CD4-positive, alpha-beta T cell treated with Interleukin-15 for 1 hour (primary cell): ENCODE results near the gene SALL1.

Experiments
- DNase-seq: peaks from one replicate; pipeline ENCODE4 v3.0.0-alpha.2; 2020

SALL1 gene

DNA sequence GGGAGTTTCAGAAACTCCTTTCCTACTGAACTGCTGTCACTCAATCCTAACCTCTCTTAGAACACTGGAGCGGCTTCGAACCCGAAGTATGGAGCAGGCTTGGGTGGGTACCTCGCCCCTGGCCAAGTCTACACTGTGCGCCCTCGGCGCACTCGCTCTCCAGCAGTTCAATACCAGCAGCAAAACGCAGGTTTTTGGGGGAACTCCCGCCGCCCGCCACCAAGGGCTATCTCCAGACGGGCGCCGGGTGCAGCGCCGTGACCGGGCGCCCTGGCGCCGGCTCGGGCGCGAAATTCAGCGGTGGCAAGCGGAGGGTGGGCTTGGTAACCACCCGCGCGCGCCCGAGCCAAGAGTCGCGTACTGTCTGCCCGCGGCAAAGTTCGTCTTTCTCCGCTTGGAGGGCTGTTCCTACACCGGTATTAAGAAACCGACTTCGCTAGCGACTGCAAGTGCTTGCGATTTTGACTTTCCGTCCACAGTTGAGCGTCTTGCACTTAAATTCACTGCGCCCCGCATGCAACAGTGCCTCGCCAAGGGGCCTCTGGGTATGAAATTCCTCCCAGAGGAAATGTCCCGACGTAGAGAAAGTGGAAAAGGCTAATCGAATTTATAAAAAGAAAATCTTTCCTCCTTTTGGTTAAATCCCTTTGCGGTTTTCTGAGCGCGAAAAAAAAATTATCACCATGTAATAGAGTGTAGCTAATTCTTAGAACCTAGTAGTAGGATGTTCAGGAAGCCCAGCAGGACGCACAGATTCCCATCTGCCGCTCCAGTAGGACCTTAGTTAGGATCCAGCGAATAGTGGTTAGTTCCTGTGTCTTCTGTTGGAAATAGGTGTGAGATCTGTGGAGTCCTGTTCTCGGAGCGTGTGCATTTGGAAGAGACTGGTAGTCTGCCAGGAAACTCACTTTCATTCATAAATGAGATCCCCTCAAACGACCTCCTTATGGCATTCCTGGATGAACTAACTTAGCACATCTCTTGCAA, 5.0 kb upstream of the SALL1 start:
- DNase-seq: no peak

DNA sequence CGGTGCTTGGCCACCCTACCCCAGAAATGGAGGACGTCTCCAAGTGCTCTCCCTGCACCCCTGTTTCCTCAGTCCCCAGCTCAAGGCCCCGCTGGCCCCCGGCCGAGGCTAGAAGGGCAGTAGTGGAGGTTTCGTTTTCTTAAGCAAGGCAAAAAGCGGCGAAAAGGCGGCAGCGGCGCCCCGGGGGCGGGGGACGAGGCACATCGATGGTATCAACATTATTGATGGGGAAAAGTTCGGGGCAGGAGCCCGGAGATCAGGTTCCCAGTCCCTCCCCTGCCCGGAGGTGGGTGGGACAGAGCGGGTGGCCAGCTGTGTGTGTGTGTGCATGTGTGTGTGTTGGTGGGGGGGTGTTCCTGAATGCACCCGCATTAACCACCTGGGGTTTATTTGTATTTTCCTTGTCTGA, 4.1 kb upstream of the SALL1 start:
- DNase-seq: no peak

DNA sequence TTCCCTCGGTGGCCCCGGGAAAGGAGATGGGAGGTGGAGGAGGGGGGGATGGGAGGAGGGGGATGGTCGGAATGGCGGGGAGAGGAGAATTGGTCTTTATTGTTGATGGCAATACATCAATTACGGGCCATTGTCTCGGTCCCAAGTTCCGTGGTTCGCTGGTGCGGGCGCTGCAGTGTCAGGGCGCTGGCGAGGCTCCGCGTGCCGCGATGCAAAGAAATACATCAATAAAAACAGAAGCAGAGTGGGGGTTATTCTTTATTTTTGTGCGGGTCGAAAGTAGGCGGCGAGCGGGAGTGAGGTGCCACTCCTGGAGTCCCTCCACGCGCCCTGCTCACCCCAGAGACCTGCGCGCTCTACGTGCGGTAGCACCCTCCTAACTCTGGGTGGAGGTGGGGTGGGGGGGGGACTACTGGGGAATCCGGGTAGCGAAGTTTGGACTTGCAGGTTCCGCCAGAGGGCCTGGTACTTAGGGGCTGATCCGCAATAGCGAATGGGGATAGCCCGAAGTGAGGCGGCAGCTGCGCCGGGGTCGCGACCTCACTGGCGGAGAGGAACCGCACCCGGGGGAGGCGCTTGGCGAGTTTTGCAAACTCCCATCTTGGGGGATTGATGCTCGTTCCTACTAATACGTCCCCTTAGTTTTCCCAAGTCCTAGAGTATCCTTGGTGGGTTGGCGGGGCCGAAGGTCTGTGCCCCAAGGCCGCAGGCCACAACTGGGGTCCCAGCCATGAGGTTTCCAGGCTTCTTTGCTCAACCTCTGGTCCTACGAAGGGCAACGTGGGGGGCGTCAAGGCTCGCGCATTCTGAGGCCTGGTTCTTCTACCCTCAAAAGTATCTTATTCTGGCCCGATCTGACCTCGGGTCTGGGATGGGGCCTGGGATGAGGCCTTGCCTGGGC, 3.5 kb upstream of the SALL1 start:
- DNase-seq: no peak

DNA sequence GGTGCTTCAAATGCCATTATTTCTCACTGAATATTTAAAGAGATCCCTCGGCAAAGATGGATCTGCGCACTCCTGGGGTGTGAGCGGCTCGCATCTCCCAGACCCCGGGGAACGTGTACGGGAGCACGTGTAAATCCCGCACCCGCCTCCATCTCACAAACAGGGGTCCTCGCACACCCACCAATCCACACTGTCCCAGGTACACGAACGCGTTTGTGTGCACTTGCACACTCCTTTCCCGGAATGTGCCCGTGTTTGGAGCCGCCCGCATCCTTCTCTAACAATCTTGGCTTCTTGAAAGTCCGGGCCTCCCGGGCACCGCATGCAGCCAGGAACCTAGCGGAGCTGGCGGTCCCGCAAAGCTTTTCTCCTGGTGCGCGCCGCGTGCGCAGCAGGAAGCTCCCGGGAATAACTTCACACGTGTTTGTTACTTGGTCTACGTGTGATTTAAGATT, 2.5 kb upstream of the SALL1 start:
- no peak for DNase-seq

DNA sequence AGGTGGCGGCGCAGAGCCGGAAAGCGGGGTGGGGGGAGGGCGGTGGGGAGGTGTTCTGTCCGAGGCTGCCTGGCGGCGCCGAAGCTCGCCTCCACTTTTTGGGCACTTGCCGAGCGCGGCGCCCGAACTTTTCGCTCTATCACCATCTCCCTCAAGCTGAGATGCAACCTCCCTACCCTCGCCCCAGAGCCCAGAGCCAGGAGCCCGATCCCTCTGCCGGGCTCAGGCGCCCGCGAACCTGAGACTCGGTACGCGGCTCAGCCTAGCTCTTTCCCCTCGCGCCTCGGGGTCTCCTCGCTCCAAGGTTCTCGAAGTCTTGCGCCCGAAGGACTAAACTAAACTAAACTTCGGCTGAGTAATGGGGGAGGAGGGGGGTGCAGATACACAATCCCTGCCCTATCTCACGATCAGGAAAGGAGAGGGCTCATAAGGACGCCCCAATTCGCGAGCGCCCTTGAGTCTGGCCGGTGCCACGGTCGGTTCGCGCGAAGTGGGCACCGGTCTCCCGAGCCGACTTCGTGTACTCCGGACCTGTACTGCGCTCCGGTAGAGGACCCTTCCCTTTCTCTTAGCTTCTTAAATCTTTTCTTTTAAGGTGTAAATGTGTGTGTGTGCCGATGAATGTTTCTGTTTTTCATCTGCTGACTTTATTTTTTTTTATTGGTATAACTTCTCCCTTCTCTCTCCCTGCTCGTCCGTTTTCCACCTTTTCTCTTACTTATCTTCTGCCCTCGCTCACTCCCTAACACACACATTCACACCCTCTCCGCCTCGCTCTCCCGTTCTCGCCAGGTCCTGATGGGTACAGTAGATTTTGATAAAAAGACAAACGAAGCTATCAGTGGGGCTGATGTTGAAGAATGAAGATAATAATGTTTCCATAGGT, 1.9 kb upstream of the SALL1 start:
- no peak for DNase-seq

DNA sequence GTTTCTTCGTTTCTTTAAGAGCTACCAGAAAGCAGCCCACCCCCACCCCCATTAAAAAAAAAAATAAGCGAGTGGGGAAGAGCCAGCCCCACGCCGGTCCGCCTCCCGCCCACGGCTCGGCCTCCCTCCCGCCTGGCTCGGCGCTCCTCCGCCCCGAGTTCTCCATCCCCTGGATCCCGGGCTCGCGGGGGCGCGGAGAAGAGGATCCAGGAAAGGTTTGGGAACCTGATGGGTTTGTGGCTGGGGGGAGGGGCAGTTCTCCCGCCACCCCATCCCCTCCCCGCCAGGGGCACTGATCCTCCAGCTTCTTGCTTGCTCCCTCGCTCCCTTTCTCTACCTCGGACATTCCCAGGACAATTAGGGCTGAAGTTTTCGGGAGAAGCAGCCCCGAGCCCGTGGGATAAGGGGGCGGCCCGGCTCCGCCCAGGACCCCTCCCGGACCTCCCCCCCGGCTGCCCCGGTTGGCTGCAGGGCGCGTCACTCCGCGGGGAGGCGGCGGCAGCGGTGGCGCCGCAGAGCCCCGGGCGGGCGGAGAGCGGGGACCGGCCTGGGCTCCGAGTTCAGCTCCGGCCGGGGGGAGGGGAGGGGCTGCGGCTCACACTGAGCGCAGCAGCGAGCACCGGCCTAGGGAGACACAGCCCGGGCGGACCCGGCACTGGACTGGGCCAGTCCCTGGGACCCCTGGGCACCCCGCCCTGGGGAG, 1.0 kb upstream of the SALL1 start:
- no peak for DNase-seq

DNA sequence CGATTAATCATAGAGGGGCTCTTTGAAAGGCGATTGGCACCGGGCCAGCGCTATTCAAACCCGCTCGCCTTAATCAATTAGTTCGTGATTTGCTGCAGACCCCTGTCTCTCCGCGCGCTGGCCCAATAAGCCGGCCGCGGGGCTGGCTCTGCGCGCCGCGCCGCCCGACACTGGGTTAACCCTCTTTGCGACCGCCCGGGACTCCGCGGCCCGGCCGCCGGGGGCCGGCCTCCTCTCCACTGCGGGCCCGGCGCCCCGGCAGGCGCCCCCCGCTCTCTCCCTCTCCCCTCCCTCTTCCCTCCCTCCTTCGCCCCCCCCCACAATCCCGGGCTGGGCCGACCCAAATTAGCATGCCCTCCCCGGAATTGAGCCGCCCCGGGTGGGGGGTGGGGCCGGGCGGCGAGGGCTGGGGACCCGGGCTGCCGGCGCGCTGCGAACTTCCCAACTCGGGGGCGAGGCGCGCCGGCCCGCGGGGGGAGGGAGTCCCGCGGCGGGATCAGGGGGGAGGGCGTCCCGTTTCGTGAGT, 428 bp upstream of the SALL1 start:
- no peak for DNase-seq

DNA sequence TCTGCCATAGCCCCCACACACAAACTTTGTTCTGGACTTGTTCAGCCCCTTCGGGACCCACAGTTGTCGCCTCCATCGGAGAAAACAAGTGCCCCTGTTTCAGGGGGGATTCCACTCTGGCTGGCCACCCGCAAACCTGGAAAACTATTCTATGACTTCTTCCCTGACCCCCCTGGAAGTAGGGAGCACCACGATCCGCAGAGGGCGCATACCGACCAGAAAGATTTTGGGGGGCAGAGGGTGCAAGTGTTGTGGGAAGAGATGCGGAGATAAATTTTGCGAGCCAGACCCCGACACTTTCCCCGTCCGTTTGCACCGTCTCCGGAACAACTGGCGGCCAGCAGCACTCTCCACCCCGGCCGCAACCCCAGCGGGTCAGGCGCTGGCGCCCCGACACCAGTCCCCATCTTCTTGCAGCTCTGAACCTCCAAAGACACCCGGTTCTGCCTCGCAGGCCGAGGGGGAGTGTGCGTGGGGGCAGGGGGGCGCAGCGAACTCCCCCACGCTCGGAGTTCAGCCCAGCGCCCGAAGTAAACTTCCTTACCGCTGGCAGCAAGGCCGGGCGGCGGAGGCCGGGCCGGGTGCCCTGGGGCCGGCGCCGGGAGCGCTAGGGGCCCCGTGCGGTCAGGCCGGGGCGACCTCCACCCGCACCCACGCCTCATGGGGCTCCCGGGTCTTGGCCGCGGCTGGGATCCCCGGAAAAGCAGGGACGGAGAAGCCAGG, 744 bp downstream of the SALL1 start:
- DNase-seq: no peak

DNA sequence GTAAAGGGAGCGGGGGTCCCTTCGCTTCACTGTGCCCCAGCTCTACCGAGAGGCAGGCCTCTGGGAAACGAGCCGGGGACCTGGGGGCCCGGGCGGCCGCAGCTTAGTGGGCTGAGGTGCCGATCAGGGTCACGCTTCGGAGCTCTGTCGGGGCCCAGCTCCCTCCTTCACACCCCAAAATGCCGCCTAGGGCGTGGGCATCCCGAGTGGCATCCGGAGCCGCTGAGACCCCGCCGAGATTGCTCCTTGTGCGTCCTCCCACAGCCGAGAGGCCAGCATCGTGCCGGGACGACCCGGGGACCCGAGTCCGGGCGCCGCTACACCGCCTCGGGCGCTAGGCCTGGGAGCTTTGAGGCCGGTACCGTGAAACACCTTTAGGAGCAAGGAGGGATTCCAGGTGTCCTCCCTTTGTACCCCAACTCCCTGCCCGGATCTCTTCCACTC, 1.3 kb downstream of the SALL1 start:
- DNase-seq: no peak

DNA sequence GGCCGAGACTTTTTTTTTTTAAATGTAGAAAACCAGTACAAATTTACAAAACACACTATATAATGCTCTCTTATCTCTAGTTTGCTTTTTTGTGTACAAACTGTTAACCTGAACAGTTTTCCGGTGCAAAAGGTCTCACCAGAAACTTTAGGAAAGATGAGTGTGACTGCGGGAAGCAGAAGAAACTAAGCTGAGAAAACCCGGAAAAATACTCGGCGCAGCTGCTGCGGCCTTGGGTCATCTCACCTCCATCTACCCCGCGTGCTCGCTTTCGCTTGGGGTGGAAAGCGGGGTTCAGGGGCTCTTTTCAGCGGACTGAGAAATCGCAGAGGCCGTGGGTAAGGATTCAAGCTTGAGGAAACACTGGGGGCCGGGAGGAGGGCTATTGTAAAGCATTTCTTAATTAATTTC, 1.8 kb downstream of the SALL1 start:
- DNase-seq: no peak

DNA sequence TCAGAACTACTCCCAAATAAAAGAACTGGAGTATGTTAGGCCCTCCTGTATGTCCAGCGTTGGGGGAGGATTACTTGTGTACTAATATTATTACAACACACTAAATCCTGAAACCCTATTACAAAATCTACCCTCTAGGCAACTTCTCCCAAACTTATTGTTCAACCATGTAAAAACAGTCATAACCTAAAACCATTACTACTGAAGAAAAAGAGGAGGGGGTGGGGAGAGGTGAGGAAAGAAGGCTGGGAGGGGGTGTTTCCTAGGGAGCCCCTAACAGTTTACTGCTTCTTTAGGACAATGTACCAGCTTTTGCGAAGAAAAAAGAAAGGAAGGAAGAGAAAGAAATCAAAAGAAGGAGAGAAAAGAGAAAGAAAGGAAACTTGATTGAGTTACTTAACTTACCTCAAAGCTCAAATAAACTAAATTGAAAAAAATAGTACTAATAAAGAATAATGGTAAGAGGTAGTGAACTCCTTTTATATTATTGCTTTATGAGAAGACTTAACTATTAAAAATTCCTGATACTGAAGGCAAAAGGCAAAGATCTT, 2.3 kb downstream of the SALL1 start:
- no peak for DNase-seq

DNA sequence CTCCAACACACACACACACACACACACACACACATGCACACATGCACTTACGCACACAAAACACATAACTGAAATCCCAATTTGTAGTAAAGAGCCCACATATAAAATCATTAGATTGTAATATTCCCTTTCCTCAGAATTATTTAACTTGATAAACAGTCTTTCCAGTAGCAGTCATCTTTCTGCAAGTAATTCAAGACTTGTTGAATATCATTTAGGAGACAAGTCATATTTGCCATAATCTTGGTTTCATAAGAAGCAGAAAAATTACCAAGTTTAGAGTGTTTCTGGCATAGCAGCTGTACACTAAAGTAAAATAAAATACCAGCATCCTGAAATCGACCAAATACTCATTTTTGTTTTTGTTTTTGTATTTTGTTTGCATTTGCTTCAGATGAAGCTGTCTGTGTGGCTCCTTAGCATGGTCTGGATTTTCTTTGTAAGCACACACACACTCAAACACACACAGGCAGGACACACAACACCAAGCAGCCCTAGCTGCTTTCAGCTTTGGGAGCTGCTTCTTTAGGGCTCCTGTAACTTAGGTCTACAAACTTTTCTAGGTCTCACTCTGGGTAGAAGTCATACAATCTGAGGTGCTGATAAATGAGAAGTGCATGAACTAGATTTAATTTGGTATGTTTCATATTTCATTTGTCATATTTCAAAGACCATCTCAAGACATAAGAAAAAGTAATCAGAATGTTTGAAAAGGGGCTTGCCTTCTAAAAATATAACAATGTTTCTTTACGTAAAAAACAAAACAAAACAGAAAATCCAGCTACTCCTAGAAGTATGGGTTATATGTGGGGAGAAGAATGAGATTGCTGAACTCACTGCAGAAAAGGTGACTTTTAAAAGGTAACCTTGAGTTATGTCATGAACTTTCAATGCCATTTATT, 3.0 kb downstream of the SALL1 start:
- DNase-seq: no peak

DNA sequence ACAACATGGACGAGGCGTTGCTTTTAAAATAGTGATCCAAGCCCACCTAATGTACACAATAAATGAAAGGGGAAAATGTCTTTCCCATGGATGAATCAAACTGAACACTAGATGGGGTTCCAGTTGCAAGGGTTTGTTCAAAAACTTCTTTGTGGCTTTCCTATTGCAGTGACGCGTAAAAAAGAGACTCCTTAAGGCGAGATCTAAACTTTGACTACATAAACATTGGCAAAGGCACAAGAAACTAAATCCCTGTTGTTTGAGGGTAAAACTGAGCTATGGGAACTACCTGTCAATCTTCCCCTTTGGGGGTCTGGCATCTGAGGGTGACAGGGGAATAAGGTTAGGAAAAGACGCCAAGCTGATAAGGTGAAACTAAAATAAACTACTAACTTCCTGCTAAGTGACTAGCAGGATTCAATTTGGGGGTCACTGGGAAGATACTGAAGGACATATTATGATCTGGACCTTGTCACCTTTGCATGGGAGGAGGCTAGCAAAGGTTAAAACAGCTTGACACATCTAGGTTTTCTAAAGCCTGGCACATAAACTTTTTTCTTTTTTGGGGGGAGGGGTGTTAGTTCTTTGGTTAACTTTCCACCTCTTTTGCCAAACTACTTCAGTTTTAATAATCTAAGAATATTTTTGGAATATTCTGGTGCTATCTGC, 4.7 kb downstream of the SALL1 start:
- DNase-seq: no peak

DNA sequence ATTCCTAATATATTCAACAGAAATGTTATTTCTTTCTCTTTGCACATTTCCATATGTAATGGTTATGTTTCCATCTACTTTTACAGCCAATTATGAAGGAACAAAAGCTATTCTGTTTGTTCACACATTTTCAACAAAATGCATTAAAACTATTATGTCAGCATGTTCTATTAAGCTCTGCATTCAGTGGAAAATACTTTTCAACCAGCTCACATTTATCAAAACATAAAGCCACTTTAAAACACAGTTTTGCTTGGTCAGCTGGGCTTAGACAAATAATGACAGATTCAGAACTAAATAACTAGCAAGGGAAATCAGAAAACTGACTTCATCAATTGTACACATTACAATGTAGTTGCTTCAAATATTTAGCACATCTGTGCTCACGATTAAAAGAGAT, 6.9 kb downstream of the SALL1 start:
- no peak for DNase-seq

DNA sequence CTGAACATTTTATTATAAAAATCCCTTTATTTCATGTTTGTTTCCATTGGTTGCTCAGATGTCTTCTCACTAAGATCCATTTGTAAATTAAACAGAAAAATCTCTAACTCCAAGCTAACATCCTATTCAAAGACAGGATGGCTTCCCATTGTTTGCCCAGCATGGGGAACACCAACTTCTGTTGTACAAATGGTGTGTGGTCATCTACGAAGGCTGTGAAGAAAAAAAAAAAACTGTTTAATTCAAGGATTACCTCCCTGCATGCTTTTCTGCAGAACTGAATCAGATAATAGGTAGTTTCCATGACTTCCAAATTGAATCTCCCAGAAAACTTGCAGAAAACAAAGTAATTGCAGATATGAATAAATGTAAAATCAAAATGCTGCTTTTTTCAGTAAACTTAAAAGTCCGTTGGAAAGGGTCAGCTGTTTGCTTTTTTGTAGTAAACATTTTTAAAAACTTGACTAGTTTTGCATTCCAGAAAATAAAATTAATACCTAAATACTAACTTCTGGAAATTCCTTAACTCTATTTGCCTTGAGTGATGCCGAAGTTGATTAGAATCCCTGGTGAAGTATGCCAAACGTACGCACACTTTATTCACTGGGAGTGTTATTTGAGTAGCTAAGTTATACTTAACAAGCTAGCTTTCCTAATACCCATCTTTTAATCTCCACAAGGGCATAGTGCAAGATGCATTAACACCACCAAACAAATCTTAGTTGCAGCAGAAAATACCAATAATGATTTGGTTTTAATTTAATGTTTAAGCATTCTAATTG, 7.7 kb downstream of the SALL1 start:
- no peak for DNase-seq

DNA sequence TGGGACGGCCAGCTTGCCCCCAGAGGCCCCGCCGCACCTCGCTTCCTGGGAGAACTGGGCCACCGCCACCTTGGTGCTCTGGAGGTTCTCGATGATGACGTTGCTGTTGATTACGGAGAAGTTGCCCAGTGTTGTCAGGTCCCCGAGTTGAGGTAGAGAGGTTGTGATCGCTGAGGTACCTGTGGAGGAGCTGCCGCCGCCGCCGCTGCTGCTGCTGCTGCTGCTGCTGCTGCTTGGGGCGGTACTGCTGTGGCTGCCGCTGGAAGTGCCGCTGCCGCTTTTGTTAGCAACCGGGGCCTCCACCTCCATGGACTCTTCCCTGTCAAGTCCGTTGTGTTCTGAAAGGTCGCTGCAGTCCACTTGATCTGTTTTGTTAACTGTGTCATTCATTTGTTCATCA, 9.5 kb downstream of the SALL1 start:
- no peak for DNase-seq

DNA sequence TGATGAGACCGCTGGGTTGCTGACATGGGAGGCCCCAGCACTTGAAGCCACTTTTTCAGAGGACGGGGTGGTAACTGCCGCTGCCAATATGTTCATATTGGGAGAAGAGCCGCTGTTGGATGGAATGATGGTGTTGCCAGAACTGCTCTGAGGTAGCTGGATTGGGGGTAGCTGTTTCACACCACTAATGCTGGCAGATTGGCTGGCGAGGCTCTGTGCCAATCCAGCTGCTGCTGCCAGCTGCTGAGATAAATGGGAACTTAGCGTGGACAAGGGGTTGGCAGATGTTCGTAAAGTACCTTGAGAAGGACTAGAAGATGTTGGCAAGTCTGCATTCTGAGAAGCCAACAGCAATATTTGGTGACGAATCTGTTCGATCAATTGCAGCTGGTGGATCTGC, 10.0 kb downstream of the SALL1 start:
- DNase-seq: no peak

DNA sequence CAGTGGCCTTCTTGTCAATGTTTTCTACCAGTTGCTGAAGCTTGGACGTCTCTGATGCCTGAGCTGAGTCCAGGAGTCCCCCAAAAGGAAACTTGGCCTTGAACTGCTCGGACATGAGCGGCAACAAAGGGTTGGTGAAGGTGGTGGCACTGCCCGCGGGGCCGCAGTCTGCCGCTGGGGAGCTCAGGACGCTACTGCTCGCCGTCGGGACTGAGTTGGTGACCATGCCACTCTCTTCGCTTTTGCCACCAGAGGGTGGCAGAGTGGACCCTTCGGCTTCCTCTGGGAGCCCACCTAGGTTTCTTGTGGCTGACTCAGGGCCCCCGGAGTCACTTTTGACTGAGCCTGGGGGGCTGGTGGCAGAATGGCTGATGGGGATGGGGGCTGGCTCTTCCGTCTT, 11.0 kb downstream of the SALL1 start:
- no peak for DNase-seq
